ENCODE results near the gene SLC18B1. TPM values are rescaled to one million over a fixed set of nuclear protein-coding genes. Genes with fewer than 3 reads are reported as not detected.

The SLC18B1 gene
- total and polyA plus RNA-seq, 4 donors: 5.6 to 20.9 (median 10.4) TPM

GRCh38 chr6:132819405-132820161, 21.1 kb upstream of the SLC18B1 start:
- Histone ChIP-seq H3K9ac (ENCODE audit: insufficient read depth in 1 of 2, low read length in 2 of 2) (no peak overlapping the region), H3K36me3 (ENCODE audit: control insufficient read depth in 4 of 4, insufficient read depth in 4 of 4, low read length in 4 of 4) (peaks cover 22 to 33% (median 32%) of the 10 kb centered on the region in 4 donors), H3K27me3 (ENCODE audit: control insufficient read depth in 3 of 3, insufficient read depth in 3 of 3, low read length in 2 of 3) (no peaks in the 10 kb centered on the region), H3K4me3 (no peak overlapping the region), H3K9me3 (ENCODE audit: control insufficient read depth in 4 of 4, insufficient read depth in 3 of 4, low read length in 3 of 4) (no peaks in the 10 kb centered on the region), H3K27ac (ENCODE audit: low read depth in 1 of 2, low read length in 1 of 2) (no peak overlapping the region), H3K4me1 (ENCODE audit: control insufficient read depth in 5 of 5, insufficient read depth in 5 of 5, low read length in 5 of 5) (peaks cover 6 to 26% (median 22%) of the 10 kb centered on the region in 5 donors)
- ATAC-seq (ENCODE audit: insufficient read depth, low FRiP score): no peak
- no peak for TF ChIP-seq CTCF (IDR thresholded peaks at IDR 0.05; ENCODE audit: control extremely low read depth, extremely low read depth)
- no peak for DNase-seq
- 65 to 95% methylated on average over 4 of the region's 4 CpGs for WGBS, 2 donors

- H3K9me3 ChIP-seq (ENCODE audit: control insufficient read depth in 4 of 4, insufficient read depth in 3 of 4, low read length in 3 of 4): no peaks in the 10 kb centered on the region
- no peak overlapping the region for H3K27ac ChIP-seq (ENCODE audit: low read depth in 1 of 2, low read length in 1 of 2)
- no peak for DNase-seq
- no peak for TF ChIP-seq CTCF (IDR thresholded peaks at IDR 0.05; ENCODE audit: control extremely low read depth, extremely low read depth)
- ATAC-seq (ENCODE audit: insufficient read depth, low FRiP score): no peak
- no peak overlapping the region for H3K9ac ChIP-seq (ENCODE audit: insufficient read depth in 1 of 2, low read length in 2 of 2)
- H3K4me3 ChIP-seq: no peak overlapping the region
- no peaks in the 10 kb centered on the region for H3K27me3 ChIP-seq (ENCODE audit: control insufficient read depth in 3 of 3, insufficient read depth in 3 of 3, low read length in 2 of 3)
- H3K4me1 ChIP-seq (ENCODE audit: control insufficient read depth in 5 of 5, insufficient read depth in 5 of 5, low read length in 5 of 5): peaks cover 6 to 26% (median 22%) of the 10 kb centered on the region in 5 donors
- H3K36me3 ChIP-seq (ENCODE audit: control insufficient read depth in 4 of 4, insufficient read depth in 4 of 4, low read length in 4 of 4): peaks cover 22 to 33% (median 32%) of the 10 kb centered on the region in 4 donors
- 59 to 70% methylated on average over 6 of the region's 6 CpGs for WGBS, 2 donors
Observed at GRCh38 chr6:132818404-132819359, 20.2 kb upstream of the SLC18B1 start.

GRCh38 chr6:132817554-132818403, 19.3 kb upstream of the SLC18B1 start:
- H3K27ac ChIP-seq (ENCODE audit: low read depth in 1 of 2, low read length in 1 of 2): no peak overlapping the region
- no peak overlapping the region for H3K4me3 ChIP-seq
- peaks cover 6 to 26% (median 22%) of the 10 kb centered on the region in 5 donors for H3K4me1 ChIP-seq (ENCODE audit: control insufficient read depth in 5 of 5, insufficient read depth in 5 of 5, low read length in 5 of 5)
- no peaks in the 10 kb centered on the region for H3K9me3 ChIP-seq (ENCODE audit: control insufficient read depth in 4 of 4, insufficient read depth in 3 of 4, low read length in 3 of 4)
- WGBS, 2 donors: 89% methylated on average over 10 of the region's 10 CpGs
- no peak for DNase-seq
- peaks cover 22 to 33% (median 32%) of the 10 kb centered on the region in 4 donors for H3K36me3 ChIP-seq (ENCODE audit: control insufficient read depth in 4 of 4, insufficient read depth in 4 of 4, low read length in 4 of 4)
- no peak for TF ChIP-seq CTCF (IDR thresholded peaks at IDR 0.05; ENCODE audit: control extremely low read depth, extremely low read depth)
- ATAC-seq (ENCODE audit: insufficient read depth, low FRiP score): no peak
- no peaks in the 10 kb centered on the region for H3K27me3 ChIP-seq (ENCODE audit: control insufficient read depth in 3 of 3, insufficient read depth in 3 of 3, low read length in 2 of 3)
- no peak overlapping the region for H3K9ac ChIP-seq (ENCODE audit: insufficient read depth in 1 of 2, low read length in 2 of 2)

Data from lung (tissue), 12 donors.